ENCODE data around the gene FGF22.

GRCh38 chr19:625257-625656, 14.4 kb upstream of the FGF22 start:
- no peak for TF ChIP-seq POLR2A (IDR thresholded peaks at IDR 0.05; ENCODE audit: low read length)
- TF ChIP-seq HOXB5 (CRISPR knock-in tag; IDR thresholded peaks at IDR 0.05) = no peak
- no peak for TF ChIP-seq CTCF (IDR thresholded peaks at IDR 0.05)
- no peak for TF ChIP-seq ZFP36 (IDR thresholded peaks at IDR 0.05; ENCODE audit: borderline replicate concordance, partially characterized antibody)
- no peak for TF ChIP-seq JUNB (IDR thresholded peaks at IDR 0.05)
- no peak for TF ChIP-seq PBX3 (IDR thresholded peaks at IDR 0.05)
- TF ChIP-seq RCOR1 (IDR thresholded peaks at IDR 0.05; ENCODE audit: low read depth, low read length) = no peak
- no peak for TF ChIP-seq RARB (CRISPR knock-in tag; IDR thresholded peaks at IDR 0.05)
- TF ChIP-seq KDM1A (IDR thresholded peaks at IDR 0.05; ENCODE audit: low read depth) = no peak
- TF ChIP-seq MAX (IDR thresholded peaks at IDR 0.05) = no peak
